Measurements from ENCODE around the gene PALB2.
A peak's percentile ranks its signal among the peaks of the same experiment; 100 is the strongest.

PALB2 gene

GRCh38 chr16:23640931-23641765, at the start of gene PALB2, which contains the start of gene DCTN5:
Gene PALB2 (minus strand): TSS chr16:23641310. CDS start chr16:23641157, 153 bp downstream.
Gene DCTN5 (plus strand): TSS chr16:23641466. CDS start chr16:23641543, 77 bp downstream.
- DNase-seq (ENCODE audit: low read depth) = peak; percentile 80

- no peak for DNase-seq (ENCODE audit: low read depth)
Measured at GRCh38 chr16:23689442-23690187, 48.5 kb upstream of the PALB2 start.

GRCh38 chr16:23687034-23687808, 46.1 kb upstream of the PALB2 start:
- no peak for DNase-seq (ENCODE audit: low read depth)

- DNase-seq (ENCODE audit: low read depth) = no peak
Measured at GRCh38 chr16:23683487-23683886, 42.4 kb upstream of the PALB2 start.

GRCh38 chr16:23682181-23682580, 41.1 kb upstream of the PALB2 start:
- DNase-seq (ENCODE audit: low read depth) = no peak

GRCh38 chr16:23679986-23680336, 38.9 kb upstream of the PALB2 start:
- no peak for DNase-seq (ENCODE audit: low read depth)

- no peak for DNase-seq (ENCODE audit: low read depth)
Measured at GRCh38 chr16:23679274-23679985, 38.3 kb upstream of the PALB2 start.

- peak; percentile 48 for DNase-seq (ENCODE audit: low read depth)
Measured at GRCh38 chr16:23678430-23679273, 37.5 kb upstream of the PALB2 start, which contains the start of gene PLK1. Gene PLK1 (plus strand): TSS chr16:23678889. CDS start chr16:23678933, 44 bp downstream.

- no peak for DNase-seq (ENCODE audit: low read depth)
Measured at GRCh38 chr16:23676924-23677480, 35.9 kb upstream of the PALB2 start.

GRCh38 chr16:23673971-23674614, 33.0 kb upstream of the PALB2 start:
- DNase-seq (ENCODE audit: low read depth) = no peak

GRCh38 chr16:23670137-23670776, 29.1 kb upstream of the PALB2 start:
- DNase-seq (ENCODE audit: low read depth) = no peak

- no peak for DNase-seq (ENCODE audit: low read depth)
Measured at GRCh38 chr16:23668873-23669272, 27.8 kb upstream of the PALB2 start.

GRCh38 chr16:23668225-23668624, 27.1 kb upstream of the PALB2 start:
- no peak for DNase-seq (ENCODE audit: low read depth)

GRCh38 chr16:23667355-23667659, 26.2 kb upstream of the PALB2 start:
- DNase-seq (ENCODE audit: low read depth) = no peak

GRCh38 chr16:23666571-23667354, 25.7 kb upstream of the PALB2 start:
- no peak for DNase-seq (ENCODE audit: low read depth)

GRCh38 chr16:23663918-23664317, 22.8 kb upstream of the PALB2 start:
- DNase-seq (ENCODE audit: low read depth) = no peak

GRCh38 chr16:23651943-23652468, 10.9 kb upstream of the PALB2 start:
- DNase-seq (ENCODE audit: low read depth) = no peak

GRCh38 chr16:23650674-23651416, 9.7 kb upstream of the PALB2 start:
- DNase-seq (ENCODE audit: low read depth) = no peak

All from stimulated activated CD8-positive, alpha-beta memory T cell treated with anti-CD3 and anti-CD28 coated beads, Interleukin-12 subunit alpha, Interleukin-12 subunit beta, amount 100 ng/mL, for 4 hours (primary cell).